Activated B cell treated with CpG ODN at 0.5 μM for 24 hours (primary cell): ENCODE results near the gene ANGPTL2. TPM values are rescaled to one million over a fixed set of nuclear protein-coding genes. Genes with fewer than 3 reads are reported as not detected.

Experiments used
- ATAC-seq: fragments of 200-7000 bp; cut with Tn5 transposase; one replicate; pipeline ENCODE4 v1.10.0; 2021; ENCODE audit warnings: low read depth, mild to moderate bottlenecking, moderate library complexity
- CTCF ChIA-PET: fragments of 350-600 bp; sonication (Branson Sonifier 250); formaldehyde crosslinking; loops from one replicate; lab custom pipeline; 2021; ENCODE audit warnings: antibody characterized with exemption; lab: Charles Lee
- POLR2A ChIA-PET: fragments of 350-600 bp; sonication (Branson Sonifier 250); formaldehyde crosslinking; loops from one replicate; lab custom pipeline; 2021; ENCODE audit warnings: antibody characterized with exemption; lab: Charles Lee
- DNase-seq: peaks from one replicate; pipeline ENCODE4 v3.0.0; 2022
- H3K27ac Mint-ChIP-seq: one replicate; pipeline ENCODE4 v1.8.0; 2020; ENCODE audit warnings: mixed read lengths
- H3K27me3 Mint-ChIP-seq: one replicate; pipeline ENCODE4 v1.8.0; 2021; ENCODE audit warnings: mixed read lengths
- H3K36me3 Mint-ChIP-seq: one replicate; pipeline ENCODE4 v1.8.0; 2021; ENCODE audit warnings: low read depth, mixed read lengths
- H3K4me1 Mint-ChIP-seq: one replicate; pipeline ENCODE4 v1.8.0; 2021; ENCODE audit warnings: mixed read lengths
- H3K4me3 Mint-ChIP-seq: one replicate; pipeline ENCODE4 v1.8.0; 2020; ENCODE audit warnings: mild to moderate bottlenecking, mixed read lengths
- H3K9me3 Mint-ChIP-seq: one replicate; pipeline ENCODE4 v1.8.0; 2020; ENCODE audit warnings: mixed read lengths
- intact Hi-C: fragments of 100-400 bp; cut with micrococcal nuclease; formaldehyde crosslinking; loops from one replicate; pipeline ENCODE4 v1.15.1; 2024
- total RNA-seq: library from RNA; stranded (reverse); gene quantifications from 2 replicates; pipeline ENCODE4 v1.2.3, GENCODE V29; 2022
- TF ChIP-seq, protein P1 (sequence below): fragments of 200-600 bp; IDR thresholded peaks from one replicate; pipeline ENCODE4 v1.8.0; 2022; ENCODE audit warnings: antibody characterized with exemption, mild to moderate bottlenecking

Gene ANGPTL2
- total RNA-seq, 1 donor from 2014 or later: not detected

- no peaks in the 10 kb centered on the region for H3K9me3 Mint-ChIP-seq
- no peak for DNase-seq
- no peak overlapping the region for H3K4me3 Mint-ChIP-seq
- no peak overlapping the region for H3K27ac Mint-ChIP-seq
- TF ChIP-seq, protein P1, sequence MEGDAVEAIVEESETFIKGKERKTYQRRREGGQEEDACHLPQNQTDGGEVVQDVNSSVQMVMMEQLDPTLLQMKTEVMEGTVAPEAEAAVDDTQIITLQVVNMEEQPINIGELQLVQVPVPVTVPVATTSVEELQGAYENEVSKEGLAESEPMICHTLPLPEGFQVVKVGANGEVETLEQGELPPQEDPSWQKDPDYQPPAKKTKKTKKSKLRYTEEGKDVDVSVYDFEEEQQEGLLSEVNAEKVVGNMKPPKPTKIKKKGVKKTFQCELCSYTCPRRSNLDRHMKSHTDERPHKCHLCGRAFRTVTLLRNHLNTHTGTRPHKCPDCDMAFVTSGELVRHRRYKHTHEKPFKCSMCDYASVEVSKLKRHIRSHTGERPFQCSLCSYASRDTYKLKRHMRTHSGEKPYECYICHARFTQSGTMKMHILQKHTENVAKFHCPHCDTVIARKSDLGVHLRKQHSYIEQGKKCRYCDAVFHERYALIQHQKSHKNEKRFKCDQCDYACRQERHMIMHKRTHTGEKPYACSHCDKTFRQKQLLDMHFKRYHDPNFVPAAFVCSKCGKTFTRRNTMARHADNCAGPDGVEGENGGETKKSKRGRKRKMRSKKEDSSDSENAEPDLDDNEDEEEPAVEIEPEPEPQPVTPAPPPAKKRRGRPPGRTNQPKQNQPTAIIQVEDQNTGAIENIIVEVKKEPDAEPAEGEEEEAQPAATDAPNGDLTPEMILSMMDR: no peak
- intact Hi-C loops: no loop called here
- POLR2A ChIA-PET: no interaction called here
- no peak for ATAC-seq
- no peaks in the 10 kb centered on the region for H3K27me3 Mint-ChIP-seq
- peaks cover 15% of the 10 kb centered on the region for H3K36me3 Mint-ChIP-seq
- CTCF ChIA-PET: no interaction called here
- peaks cover 15% of the 10 kb centered on the region for H3K4me1 Mint-ChIP-seq
These were observed 74.5 kb downstream of the ANGPTL2 start for GRCh38 chr9:127047971-127048370.

DNA sequence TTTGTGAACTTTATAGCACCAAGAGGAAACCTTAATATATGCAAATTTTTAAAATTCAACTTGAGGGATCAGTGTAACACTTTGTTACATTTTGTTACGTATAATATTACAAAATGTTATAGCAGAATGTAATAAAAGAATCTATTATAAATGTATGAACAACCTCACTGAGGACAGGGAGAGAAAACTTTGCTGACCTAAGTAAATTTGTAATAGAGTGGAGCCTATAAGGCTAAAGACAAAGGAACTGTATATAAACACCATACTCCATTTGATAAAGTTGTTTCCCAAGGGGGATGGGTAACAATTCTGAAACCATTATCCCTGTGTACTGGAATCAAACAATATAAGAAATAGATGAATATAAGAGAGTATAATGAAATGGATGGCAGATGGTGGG, 77.3 kb downstream of the ANGPTL2 start:
- Mint-ChIP-seq H3K4me3 (no peak overlapping the region), H3K36me3 (peaks cover 7% of the 10 kb centered on the region), H3K27me3 (no peaks in the 10 kb centered on the region), H3K9me3 (no peaks in the 10 kb centered on the region), H3K27ac (no peak overlapping the region), H3K4me1 (peaks cover 15% of the 10 kb centered on the region)
- TF ChIP-seq, protein P1: no peak
- ChIA-PET CTCF (no interaction called here), POLR2A (no interaction called here)
- DNase-seq (no peak), ATAC-seq (no peak)
- intact Hi-C loops: no loop called here

GRCh38 chr9:127039492-127039891, 82.9 kb downstream of the ANGPTL2 start:
- Mint-ChIP-seq H3K27ac (no peak overlapping the region), H3K36me3 (peaks cover 14% of the 10 kb centered on the region), H3K27me3 (no peaks in the 10 kb centered on the region), H3K4me1 (no peaks in the 10 kb centered on the region), H3K9me3 (no peaks in the 10 kb centered on the region), H3K4me3 (no peak overlapping the region)
- TF ChIP-seq, protein P1: no peak
- POLR2A ChIA-PET: no interaction called here
- CTCF ChIA-PET: no interaction called here
- intact Hi-C loops: no loop called here
- DNase-seq: no peak
- ATAC-seq: no peak

- Mint-ChIP-seq H3K36me3 (peaks cover 17% of the 10 kb centered on the region), H3K27me3 (no peaks in the 10 kb centered on the region), H3K4me1 (no peaks in the 10 kb centered on the region), H3K9me3 (no peaks in the 10 kb centered on the region), H3K4me3 (no peak overlapping the region), H3K27ac (no peak overlapping the region)
- ChIA-PET CTCF (no interaction called here), POLR2A (no interaction called here)
- DNase-seq: no peak
- TF ChIP-seq, protein P1: no peak
- ATAC-seq: no peak
- intact Hi-C loops: no loop called here
These were observed 83.9 kb downstream of the ANGPTL2 start for GRCh38 chr9:127038531-127038930.

Other genes with a start within 250 kb of the ANGPTL2 start
- gene RALGPS1, start 207.9 kb downstream of the ANGPTL2 start, total RNA-seq: 14.7 and 21.7 TPM in 2 replicates
- 4.0 and 10.4 TPM in 2 replicates for gene GARNL3, start 142.1 kb upstream of the ANGPTL2 start, total RNA-seq